Activated naive CD4-positive, alpha-beta T cell treated with anti-CD3 and anti-CD28 coated beads, Interleukin-2, amount 50 U/mL, for 72 hours (primary cell): ENCODE results near the gene SIAH2. TPM values are rescaled to one million over a fixed set of nuclear protein-coding genes. Genes with fewer than 3 reads are reported as not detected.

Experiments
- ATAC-seq, 2 donors: fragments of 150-1000 bp; cut with Tn5 transposase; 2 replicates each; pipeline ENCODE4 v1.10.0; 2021; ENCODE audit warnings: mild to moderate bottlenecking in 2 of 2, moderate library complexity in 2 of 2
- DNase-seq, 2 donors: peaks; one replicate each; pipeline ENCODE4 v3.0.0; 2021 to 2022; ENCODE audit warnings: low spot score in 2 of 2
- H3K27ac Mint-ChIP-seq, 2 donors: one replicate each; pipeline ENCODE4 v1.8.0; 2022; ENCODE audit warnings: mild to moderate bottlenecking in 2 of 2, mixed read lengths in 2 of 2
- H3K36me3 Mint-ChIP-seq, 2 donors: one replicate each; pipeline ENCODE4 v1.8.0; 2022; ENCODE audit warnings: mixed read lengths in 2 of 2
- H3K9me3 Mint-ChIP-seq, 2 donors: one replicate each; pipeline ENCODE4 v1.8.0; 2022; ENCODE audit warnings: mixed read lengths in 2 of 2
- total RNA-seq, 2 donors: library from RNA; stranded (reverse); gene quantifications; one replicate each; pipeline ENCODE4 v1.2.3, GENCODE V29; 2022

Gene SIAH2
- total RNA-seq, 2 donors from 2014 or later = 68.3 to 74.7 TPM

DNA sequence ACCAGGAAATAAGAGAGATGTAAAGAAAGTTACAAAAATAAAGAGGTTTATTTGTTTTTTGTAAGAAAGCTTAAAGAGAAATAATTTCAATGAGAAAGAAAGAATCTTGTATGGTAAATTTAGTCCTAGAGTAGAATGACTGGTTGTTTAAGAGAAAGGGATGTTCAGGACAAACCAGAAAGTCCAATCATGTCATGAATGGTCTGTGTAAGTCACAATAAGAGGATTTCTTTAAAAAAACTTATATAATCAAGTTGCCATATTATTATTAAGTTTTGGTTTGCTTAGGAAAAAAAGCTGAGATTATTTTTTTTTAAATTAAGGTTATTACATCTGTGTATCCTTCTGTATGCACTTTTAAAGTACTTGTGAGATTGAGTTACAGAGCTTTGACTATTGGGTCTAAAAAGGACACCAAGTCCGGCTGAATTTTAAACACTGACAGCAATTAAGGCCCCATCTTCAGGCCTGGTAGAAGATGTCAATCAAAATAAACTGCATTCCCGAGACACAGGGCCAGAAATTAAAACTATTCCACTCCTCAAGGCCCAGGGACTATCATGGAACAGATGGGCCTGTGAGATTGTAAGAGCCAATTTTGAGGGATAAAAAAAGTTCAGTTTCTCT is 71.4 kb downstream of the SIAH2 start:
- Mint-ChIP-seq H3K36me3 (no peaks in the 10 kb centered on the region), H3K9me3 (peaks cover 0 to 4% of the 10 kb centered on the region in 2 donors), H3K27ac (no peak overlapping the region)
- no peak for ATAC-seq
- no peak for DNase-seq

Other genes with a start within 250 kb of the SIAH2 start
- 100 to 1,000 TPM in 1 of 2 donors, 10 to 100 TPM in 1; 65.9 to 104 TPM for gene SERP1, start 216.7 kb downstream of the SIAH2 start, total RNA-seq
- 100 to 1,000 TPM; 137 to 158 TPM for gene EIF2A, start 216.4 kb downstream of the SIAH2 start, total RNA-seq
- 10 to 100 TPM; 84.6 to 87.9 TPM for gene SELENOT, start 159.8 kb downstream of the SIAH2 start, total RNA-seq
- not detected for gene ERICH6, start 59.2 kb downstream of the SIAH2 start, total RNA-seq
- gene MINDY4B, start 142.3 kb upstream of the SIAH2 start, total RNA-seq = not detected
- gene CLRN1, start 209.6 kb upstream of the SIAH2 start, total RNA-seq = not detected